Measurements from ENCODE around the gene DGCR6L.

DNA sequence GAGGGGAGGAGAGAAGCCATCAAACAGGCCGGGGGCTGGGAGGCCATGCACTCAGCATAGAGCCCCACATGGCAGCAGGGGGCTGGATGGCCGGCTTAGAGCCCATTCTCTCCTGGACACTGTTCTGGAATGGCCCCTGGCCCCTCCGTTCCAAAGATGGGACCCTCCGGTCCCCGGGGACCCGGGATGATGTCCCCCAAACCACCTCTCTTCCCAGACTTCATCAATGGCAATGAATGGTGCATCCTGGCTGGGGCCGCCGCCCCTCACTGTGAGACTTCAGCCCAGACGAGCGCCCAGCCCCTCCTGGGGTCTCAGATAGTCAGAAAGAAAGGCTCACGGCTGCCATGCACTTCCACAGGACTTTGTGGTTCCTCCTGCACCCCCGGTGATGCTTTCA lies 38.0 kb downstream of the DGCR6L start:
- TF ChIP-seq, protein P1, sequence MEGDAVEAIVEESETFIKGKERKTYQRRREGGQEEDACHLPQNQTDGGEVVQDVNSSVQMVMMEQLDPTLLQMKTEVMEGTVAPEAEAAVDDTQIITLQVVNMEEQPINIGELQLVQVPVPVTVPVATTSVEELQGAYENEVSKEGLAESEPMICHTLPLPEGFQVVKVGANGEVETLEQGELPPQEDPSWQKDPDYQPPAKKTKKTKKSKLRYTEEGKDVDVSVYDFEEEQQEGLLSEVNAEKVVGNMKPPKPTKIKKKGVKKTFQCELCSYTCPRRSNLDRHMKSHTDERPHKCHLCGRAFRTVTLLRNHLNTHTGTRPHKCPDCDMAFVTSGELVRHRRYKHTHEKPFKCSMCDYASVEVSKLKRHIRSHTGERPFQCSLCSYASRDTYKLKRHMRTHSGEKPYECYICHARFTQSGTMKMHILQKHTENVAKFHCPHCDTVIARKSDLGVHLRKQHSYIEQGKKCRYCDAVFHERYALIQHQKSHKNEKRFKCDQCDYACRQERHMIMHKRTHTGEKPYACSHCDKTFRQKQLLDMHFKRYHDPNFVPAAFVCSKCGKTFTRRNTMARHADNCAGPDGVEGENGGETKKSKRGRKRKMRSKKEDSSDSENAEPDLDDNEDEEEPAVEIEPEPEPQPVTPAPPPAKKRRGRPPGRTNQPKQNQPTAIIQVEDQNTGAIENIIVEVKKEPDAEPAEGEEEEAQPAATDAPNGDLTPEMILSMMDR (conservative IDR thresholded peaks at IDR 0.05 in 1 of 2, IDR thresholded peaks at IDR 0.05 in 1 of 2; ENCODE audit: low read depth in 1 of 2, low read length in 2 of 2): no peak
- TF ChIP-seq EZH2 (IDR thresholded peaks at IDR 0.05; ENCODE audit: low read length, missing control alignments): no peak

Data from fibroblast of lung (primary cell).